GM21528 (cell line): Measurements from ENCODE around the gene TET3.
A peak's percentile ranks its signal among the peaks of the same experiment; 100 is the strongest.

Source experiments
- ATAC-seq: cut with Tn5 transposase; IDR thresholded peaks from one replicate; pipeline ENCODE4 v1.9.1; 2021; ENCODE audit warnings: mild to moderate bottlenecking, moderate library complexity; ENCODE audit not compliant: unreplicated experiment, low FRiP score

The TET3 gene

GRCh38 chr2:74002505-74003421 lies 18.1 kb downstream of the TET3 start:
- peak; percentile 69 for ATAC-seq

- no peak for ATAC-seq
Observed at GRCh38 chr2:74003494-74004211, 18.9 kb downstream of the TET3 start.

- no peak for ATAC-seq
Observed at GRCh38 chr2:74004212-74005182, 19.8 kb downstream of the TET3 start.

DNA sequence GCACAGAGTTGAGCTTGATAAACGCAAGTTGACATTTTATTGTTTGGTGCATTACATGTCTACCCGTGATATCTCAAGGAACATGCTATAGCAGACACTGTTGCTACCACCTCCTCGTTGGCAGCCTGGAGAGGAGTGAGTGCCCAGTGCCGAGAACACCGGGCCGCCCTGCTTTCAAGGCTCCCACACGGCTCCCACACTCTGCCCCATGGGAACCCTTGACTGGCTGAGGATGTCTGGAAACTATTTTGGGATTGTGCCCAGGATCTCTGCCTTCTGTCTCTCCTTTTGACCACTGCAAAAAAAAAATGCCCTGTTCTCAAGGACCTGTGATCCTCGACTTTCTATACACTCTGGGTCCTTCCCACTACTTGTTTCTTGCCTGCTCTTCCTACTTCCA lies 21.1 kb downstream of the TET3 start:
- ATAC-seq: no peak

DNA sequence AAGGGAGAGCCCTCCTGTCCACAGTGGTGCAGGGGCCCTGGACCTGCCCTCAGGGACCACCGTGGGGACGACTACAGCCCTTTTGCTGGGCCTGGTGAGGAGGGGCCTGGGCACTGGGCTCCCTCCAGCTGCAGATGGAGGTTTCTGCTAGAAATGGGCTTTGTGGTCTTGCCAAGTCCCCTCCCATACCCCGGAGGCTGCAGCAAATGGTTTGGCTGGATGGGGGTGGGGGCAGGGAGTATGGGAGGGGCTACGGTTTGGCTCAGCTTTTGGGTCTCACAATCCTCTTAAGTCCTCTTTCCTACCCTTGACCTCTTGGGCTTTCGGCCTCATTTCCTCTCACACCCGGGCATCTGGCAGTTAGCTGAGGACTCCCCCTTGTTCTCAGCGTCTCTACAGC lies 21.7 kb downstream of the TET3 start:
- no peak for ATAC-seq

GRCh38 chr2:74007121-74007520 lies 22.4 kb downstream of the TET3 start:
- no peak for ATAC-seq

DNA sequence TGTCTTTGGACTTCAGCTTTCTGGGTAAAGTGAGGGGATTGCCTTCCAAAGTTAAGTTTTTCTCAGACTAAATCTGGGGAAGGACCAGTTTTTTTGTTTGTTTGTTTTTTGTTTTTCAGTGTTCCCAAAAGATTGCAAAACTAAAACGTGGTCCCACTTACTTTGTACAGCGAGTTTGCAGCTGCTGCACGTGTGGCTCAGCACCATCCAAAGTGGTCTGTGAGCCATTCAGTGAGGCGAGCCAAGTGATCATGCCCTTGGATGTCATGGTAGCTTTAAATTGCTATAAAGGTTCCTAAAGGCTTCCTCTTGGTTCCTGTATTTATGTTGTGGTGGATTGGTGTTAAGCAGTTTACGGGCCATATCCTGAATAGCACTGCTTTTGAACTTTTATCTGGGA lies 23.0 kb downstream of the TET3 start:
- no peak for ATAC-seq

GRCh38 chr2:74008761-74009395 lies 24.2 kb downstream of the TET3 start:
- ATAC-seq: no peak

- ATAC-seq: no peak
Observed at GRCh38 chr2:74009577-74009976, 24.9 kb downstream of the TET3 start.

DNA sequence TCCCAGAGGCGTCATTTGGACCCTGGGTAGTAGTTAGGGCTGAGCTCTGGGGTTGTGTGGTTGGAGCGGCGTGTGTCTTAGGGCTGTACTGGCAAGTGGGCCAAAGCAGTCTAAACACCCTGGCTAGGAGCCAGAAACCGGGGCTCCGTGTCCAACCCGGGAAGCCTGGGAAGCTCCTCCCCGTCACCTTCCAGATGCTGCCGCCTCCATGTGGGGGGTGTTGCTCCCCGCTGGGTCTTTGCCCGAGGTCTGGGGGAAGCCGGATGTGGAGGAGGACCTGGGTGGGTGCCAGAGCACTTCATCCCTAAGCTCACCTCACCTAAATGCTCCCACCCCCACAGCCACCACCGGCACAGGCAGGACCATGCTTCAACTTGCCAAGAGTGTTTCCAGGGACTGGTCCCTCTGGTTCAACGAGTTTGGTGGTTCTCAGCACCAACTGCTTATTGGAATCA lies 25.4 kb downstream of the TET3 start:
- no peak for ATAC-seq

GRCh38 chr2:74011246-74011645 lies 26.5 kb downstream of the TET3 start:
- ATAC-seq: no peak

DNA sequence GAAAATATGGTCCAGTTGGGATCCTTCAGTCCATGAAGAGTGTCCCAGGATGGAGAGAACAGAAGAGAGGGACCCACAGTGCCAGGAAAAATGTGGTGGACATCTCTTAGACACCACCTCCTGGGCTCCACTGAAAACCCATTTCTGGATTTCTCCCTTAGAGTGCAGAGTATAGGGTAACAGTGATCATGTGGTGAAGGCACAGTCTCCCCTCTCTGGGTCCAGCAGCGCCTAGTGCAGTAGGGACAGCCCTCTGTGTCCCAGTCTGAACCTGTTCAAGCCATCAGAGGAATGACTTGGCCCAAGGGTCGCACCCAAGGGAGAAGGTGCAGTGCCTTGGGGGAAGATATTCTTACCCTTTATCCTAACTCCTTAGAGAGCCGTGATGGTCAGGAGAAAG lies 30.1 kb downstream of the TET3 start:
- ATAC-seq: no peak

- no peak for ATAC-seq
Observed at GRCh38 chr2:74017223-74017622, 32.5 kb downstream of the TET3 start.

DNA sequence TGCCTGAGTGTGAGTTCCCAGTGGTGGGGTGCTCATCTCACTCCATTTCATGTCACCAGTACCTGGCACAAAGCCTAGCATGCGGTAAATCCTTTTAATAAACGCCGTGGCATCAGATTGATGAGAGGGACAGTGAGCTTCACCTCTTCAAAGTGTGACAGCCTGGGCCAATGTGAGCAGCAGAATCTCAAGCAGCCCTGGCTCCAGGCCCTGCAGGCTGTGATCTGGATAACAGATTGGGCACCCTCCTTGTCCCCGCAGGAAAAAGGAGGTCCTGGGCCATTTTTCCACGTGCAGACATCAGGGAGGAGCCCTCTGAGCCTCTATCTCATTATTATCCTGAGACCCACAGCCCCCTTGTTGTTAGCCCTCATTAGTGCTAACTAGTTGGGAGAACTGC lies 34.8 kb downstream of the TET3 start:
- ATAC-seq: no peak

DNA sequence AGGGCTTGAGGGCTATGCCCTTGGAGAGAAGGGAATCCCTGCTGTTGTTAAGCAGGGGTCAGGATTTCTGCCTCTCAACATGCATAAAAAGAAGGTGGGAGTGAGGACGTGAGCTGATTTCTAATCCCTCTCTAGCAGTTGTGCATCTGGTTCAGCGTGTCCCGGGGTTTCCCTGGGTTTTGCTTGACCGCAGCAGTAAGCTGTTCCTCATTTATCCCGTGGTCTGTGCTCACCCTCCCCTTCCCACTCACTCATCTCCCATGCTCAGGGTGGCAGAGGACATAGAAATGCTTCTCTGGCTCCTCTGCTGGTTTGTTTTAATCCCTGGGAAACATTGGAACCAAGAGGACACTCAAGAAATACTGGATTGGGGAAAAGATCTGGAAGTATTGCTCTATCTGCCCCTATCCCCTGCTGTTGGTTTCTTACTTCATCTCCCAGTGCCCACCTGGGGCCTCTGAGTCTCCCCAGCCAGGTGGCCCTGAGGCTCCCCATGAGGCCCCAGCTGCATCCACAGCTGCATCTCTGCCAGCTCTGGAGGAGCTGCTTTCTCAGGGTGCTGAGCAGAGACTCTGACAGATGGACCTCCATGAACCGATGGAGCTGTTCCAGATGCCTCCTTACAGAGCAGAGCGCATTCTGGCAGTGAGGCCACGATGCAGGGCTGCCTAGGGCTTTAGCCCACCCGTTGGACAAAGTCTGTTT lies 36.1 kb downstream of the TET3 start:
- ATAC-seq: no peak

GRCh38 chr2:74021407-74021755 lies 36.7 kb downstream of the TET3 start:
- no peak for ATAC-seq

DNA sequence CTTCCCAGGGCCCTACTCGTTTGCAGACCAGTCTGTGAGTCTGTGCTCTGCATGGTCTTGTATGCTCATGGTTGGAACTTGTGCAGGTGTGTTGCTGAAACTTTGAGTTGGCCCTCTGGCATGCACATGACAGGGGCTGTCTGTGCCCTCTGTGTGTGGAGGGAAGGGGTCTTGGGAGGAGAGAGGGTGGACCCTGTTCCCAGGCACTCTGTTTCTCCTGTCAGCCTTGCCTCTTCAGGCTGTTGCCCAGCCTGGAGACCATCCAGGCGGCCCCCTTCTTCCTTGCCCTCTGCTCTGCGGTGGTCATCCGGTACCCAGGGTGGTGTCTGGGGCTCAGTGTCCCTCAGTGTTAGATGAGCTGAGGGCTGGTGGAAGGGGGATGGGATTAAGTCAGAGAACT lies 39.5 kb downstream of the TET3 start:
- no peak for ATAC-seq

DNA sequence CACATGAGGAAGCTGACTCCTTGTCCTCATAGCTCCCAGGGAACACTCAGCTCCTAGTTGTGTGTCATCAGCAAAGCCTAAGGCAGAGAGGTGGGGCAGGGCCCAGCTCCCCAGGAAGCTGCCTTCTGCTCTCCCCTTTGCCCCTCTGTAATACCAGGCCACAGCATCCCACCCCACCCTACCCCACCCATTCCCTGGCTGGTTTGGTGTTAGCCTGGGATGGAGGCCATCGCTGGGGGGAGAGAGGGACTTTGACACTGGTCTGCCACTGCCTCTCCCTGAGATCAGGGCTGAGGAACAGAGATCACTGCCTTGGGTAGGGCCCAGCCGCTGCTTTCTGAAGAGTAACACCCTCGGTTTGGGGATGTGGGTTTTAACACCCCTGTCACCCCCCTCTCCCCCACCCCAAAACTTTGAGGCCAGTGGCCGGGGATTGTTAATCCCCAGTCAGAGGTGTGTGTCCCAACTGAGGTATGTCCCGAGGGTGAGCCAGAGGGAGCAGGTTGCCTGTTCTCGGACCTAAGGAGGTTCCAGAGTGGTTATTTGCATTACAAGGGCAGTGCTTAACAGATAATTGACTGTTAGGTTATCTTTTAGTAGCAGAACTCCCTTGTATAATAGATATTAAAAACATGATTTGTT lies 41.4 kb downstream of the TET3 start:
- ATAC-seq: no peak

DNA sequence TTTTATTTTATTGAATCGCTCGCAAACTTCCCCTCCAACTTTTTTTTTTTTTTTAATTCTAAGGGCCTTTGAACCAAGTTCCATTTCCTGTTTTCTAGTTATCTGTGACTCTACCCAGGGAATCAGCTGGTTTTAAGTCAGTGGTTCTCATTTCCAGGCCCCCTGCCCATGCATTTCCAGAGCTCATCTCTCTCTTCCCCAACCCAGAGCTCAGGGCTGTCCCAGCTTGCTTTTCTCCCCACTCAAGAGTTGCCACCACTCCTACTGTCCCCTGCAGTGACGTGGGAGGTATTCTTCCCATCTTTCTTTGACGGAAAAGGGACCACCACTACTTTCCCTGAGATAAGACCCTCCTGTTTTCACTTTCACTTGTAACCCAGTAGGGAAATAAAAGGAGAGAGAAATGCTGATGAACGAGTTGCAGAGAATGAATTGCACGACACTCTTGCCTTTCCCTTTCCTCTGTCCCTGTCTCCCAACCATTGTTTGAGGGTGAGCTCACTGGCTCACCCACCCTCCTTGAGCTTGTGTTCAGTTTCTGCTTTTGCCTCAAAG lies 42.1 kb downstream of the TET3 start:
- no peak for ATAC-seq
